GM20000 (cell line): ENCODE results near the gene OPRL1.

ENCODE experiments used
- DNase-seq: peaks from one replicate; pipeline ENCODE4 v3.0.0; 2012; ENCODE audit warnings: low spot score
- TF ChIP-seq, protein P1 (sequence below): IDR thresholded peaks from 2 replicates; pipeline ENCODE4 v1.5.1; 2012; ENCODE audit warnings: mild to moderate bottlenecking, control low read depth; ENCODE audit errors: extremely low read depth, missing control alignments

Gene OPRL1

DNA sequence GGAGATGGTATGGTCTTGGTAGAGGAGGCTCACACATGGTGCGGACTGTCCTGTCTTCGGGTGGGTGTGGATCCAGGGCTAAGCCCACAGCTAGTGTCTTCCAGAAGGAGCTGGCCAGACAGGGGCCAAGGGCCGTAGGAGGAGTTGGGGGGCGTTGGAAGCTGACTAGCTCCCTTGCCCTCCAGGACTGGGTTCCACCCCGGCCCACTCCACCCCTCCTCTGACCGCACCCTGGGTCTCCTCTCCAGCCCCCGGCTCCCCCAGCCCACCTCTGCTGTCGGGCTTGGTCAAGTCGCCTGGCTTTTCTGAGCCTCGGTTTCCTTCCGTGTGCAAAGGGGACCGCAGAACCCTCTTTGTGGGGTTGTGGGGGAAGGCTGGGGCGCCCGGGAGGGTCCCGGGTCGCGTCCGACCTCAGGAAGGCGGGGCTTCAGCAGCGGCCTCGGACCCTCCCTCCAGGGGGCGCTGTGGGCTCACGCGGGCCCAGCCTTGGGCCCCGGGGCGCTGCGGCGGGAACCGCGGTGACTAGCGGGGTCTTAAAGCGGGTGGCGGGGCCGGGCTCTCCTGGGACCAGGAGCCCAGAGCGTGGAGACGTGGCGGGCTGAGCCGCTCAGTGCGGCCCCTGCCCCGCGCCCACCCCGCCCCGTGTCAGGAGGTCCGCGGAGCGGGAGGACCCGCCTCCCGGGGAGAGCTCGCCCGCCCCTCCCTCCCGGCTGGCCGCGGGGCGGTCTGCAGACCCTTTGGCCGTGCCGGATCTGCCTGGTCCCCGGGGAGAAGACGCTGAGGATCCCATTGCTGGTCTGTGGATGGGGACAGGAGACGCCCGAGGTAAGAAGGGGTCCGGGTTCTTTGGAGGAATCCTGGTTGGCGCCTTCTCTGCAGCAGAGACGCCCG, 22.1 kb downstream of the OPRL1 start:
- TF ChIP-seq, protein P1, sequence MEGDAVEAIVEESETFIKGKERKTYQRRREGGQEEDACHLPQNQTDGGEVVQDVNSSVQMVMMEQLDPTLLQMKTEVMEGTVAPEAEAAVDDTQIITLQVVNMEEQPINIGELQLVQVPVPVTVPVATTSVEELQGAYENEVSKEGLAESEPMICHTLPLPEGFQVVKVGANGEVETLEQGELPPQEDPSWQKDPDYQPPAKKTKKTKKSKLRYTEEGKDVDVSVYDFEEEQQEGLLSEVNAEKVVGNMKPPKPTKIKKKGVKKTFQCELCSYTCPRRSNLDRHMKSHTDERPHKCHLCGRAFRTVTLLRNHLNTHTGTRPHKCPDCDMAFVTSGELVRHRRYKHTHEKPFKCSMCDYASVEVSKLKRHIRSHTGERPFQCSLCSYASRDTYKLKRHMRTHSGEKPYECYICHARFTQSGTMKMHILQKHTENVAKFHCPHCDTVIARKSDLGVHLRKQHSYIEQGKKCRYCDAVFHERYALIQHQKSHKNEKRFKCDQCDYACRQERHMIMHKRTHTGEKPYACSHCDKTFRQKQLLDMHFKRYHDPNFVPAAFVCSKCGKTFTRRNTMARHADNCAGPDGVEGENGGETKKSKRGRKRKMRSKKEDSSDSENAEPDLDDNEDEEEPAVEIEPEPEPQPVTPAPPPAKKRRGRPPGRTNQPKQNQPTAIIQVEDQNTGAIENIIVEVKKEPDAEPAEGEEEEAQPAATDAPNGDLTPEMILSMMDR: peak; percentile 62
- DNase-seq: peak; percentile 89

DNA sequence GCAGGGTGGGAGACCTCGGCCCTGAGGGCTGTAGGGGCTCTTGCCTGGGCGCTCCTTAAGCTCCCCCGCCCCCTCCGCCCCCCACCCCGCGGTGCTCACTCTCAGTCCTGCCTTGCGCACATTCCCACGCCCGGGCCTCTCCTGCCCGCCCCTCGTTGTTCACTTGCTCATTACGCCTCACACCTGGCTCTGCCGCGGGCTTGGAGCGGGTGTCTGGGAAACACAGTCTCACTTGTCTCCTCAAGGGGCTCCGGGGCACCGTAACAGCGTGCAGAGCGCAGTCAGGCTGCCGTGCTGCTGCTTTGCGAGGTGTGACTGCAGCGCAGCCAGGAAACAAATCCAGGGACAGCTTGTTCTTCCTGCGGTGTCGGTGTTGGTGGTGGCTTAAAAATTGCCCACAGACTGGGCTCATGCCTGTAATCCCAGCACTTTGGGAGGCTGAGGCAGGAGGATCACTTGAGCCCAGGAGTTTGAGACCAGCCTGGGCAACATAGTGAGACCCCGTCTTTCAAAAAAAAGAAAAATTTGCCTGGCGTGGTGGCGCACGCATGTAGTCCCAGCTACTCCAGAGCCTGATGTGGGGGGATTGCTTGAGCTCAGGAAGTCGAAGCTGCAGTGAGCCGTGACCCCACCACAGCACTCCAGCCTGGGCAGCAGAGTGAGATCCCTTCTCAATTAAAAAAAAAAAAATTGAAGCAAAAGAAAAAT, 22.9 kb downstream of the OPRL1 start:
- DNase-seq: no peak

GRCh38 chr20:64103871-64104666, 24.2 kb downstream of the OPRL1 start:
- TF ChIP-seq, protein P1: no peak
- no peak for DNase-seq

More for the DNA sequence above, 22.9 kb downstream of the OPRL1 start:
- TF ChIP-seq, protein P1: no peak

DNA sequence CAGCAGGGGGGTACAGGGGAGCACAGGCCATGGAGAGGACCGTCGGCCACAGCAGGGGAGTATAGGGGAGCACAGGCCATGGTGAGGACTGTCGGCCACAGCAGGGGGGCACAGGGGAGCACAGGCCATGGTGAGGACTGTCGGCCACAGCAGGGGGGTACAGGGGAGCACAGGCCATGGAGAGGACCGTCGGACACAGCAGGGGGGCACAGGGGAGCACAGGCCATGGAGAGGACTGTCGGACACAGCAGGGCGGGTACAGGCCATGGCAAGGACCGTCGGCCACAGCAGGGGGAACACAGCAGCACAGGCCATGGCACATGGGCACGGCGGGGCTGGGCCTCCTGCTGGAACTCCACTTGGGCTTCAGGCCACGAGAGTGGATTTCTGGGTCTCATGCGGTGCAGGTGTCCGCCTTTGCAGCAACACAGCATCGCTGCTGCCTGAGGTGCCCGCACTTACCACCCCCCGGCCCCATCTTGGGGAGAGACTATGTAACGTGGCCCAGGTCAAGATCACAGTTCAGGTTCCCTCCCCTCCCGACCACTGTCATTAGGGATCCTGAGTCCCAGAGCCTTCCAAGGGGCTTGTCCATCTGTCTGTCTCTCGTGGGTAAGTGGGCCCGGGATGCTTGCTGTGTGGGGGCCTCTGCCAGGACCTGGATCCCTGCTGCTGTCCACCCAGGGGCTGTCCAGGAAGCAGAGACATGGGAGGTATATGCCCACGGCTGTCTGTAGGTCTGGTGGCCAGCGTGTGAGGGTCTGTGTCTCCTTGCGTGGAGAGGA, 25.0 kb downstream of the OPRL1 start:
- TF ChIP-seq, protein P1: no peak
- DNase-seq: no peak

GRCh38 chr20:64105846-64106434, 26.1 kb downstream of the OPRL1 start:
- TF ChIP-seq, protein P1: no peak
- DNase-seq: no peak

- TF ChIP-seq, protein P1: no peak
- no peak for DNase-seq
Measured at GRCh38 chr20:64106435-64106961, 26.6 kb downstream of the OPRL1 start.
